ENCODE measurements around the gene CD59.
"Not testable (repeated sequence)": the region's sequence is repeated elsewhere in the genome, so short reads cannot be mapped to it uniquely, and the experiment has no call there.

CD59 gene

DNA sequence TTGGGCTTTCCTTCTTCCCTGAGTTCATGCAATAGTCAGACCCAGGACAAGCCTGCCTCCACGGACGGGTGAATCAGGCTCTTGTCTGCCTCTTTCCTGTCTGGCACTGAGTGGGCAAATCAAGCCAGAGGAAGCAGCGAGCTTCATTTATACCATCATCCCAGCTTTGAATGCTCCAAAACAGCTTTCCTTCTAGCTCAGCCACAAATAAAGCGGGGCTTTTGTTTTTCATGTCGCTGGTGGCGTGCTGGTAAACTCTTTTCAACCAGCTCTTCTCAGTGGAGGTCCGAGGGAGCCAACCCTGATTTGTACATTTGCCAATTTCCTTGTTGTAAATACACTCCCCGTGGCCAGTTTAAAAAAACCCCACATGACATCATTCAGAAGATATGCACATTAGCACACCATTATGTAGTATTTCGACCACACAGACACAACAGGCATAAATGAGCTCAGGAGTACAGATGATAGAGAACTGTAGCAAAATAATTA, 44.2 kb downstream of the CD59 start:
- no peak for DNase-seq

DNA sequence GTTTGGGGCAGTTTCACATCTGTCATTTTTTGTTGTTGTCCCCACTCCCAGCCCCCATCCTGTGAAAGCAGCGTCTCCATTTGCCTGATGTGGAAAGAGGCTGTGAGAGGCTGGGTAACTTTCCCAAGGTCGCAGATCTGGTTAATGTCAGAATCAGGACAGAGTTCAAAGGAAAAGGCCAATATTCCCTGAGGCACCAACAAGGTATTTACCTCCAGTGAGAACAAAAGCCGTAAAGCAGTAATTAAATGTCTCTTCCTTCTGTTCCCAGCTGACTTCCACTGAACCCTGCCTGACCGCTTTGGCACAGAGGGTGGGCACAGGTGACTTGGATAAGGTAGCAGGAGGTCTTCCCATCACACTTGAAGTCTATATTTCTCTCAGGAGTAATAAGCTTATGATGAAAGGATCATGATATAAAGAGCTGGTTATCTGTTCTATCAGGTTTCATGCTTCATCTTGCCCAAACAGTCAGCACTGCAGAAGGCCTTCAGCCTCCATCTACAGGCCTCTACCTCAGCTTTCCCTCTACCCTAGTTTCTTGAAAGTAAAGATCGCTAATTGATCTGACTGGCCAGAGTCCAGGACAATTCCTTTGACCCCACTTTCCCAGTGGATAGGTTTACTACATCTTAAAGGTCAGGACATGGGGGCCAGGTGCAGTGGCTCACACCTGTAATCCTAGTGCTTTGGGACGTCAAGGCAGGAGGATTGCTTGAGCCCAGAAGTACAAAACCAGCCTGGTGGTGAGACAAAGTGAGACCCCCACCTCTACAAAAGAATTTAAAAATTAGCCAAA, 45.0 kb downstream of the CD59 start:
- DNase-seq = no peak

DNA sequence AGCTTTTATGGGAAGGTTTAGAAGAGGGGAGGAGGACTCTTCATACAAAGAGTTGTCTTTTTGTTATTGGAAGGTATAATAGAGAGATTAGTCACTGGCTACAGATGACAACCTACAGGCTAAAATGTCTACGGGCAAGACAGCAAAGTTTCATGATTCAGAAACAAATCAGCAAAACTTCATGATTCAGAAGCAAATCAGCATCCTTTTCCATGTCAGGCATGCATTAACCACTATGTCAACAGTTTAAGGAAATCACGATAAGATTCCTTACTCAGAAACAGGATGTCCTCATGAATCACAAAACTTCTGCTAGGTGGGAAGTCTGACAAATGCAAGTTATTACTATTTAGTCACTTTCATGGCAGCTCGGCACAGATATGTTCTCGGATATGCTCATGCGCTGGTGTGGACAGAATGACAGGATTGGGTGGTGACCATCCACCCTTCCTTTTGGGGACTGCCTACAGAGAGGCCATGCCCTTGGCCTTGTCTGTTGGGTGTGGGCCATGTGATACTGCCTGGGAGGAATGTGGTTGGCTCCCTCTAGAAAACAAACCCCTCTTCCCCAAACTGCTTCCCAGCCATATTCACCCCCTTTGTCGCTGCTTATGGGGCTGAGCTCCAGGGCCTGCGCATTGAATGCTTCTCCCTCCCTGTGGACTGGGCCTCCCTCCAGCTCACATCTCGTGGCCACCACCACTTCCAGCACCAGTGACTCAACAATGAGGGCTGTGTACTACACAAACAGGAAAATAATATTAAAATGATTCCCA, 45.7 kb downstream of the CD59 start:
- no peak for DNase-seq

DNA sequence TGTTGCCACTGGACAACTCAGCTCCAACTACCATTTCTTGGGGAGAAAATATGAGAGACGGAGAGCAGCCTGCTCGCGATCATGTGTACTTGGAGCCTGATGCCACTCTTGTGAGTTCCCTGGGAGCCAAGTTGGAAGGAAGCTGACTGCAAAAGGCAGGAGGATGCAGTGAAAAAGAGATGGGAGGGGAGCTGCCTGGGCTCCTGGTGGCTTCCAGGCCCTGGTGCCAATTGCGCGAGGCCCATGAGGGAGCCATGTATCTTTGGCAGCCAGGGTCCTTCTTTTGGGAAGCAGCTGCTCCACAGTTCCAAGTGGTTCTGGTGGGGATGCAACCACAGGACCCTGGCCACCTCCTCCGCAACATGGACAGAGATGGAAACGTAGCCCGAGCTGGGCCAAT, 46.7 kb downstream of the CD59 start:
- no peak for DNase-seq

DNA sequence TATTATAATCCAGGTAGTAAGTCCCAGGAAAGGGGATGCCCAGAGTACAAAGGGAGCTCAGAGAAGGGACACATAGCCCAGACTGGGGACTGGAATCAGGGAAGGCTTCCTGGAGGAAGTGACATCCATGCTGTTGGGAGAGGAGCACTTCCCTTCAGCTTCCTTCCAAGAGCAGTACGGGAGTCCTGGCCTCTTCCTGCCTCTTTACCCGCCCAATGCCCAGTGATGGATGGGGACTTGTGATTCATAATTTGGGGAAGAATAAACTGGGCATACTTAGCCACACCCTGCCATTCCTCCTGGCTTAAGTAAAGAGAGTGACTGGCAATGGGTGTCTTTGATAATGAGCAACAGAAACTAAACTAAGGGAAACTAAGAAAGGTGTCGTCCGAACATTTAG, 47.1 kb downstream of the CD59 start:
- DNase-seq = no peak

DNA sequence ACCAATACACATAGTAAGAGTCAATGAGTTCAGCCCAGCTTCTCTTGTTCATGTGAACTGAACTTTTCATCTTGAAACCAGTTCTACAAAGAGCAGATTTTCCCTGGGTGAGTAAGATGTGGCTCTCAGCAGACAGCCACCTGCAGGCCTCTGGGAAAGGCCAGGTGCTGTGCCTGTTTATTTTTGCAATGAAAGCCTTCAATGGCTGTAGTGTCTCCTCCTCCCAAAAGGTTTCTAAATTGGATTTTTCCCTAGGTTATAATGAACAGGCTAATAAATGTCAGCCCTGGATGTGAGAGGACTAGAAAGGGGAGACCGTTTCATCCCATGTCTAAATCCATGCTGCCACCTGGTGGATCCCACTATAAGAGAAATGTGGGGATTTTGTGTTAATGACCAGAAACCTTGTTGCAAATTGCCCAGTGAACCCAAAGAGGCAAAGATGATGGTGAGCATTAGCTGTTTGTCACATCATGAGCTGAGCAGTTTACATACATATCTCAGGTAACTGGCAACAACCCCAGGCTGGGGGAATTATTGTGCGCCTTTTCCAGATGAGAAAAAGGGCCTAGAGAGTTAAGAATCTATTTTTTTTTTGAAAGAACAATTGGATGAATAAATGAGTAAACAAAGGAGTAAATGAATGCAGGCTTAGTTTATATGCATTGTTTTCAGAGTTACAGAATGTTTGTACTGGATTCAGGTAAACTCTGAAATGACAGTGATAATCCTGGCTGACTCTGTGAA, 48.3 kb downstream of the CD59 start:
- DNase-seq = no peak

DNA sequence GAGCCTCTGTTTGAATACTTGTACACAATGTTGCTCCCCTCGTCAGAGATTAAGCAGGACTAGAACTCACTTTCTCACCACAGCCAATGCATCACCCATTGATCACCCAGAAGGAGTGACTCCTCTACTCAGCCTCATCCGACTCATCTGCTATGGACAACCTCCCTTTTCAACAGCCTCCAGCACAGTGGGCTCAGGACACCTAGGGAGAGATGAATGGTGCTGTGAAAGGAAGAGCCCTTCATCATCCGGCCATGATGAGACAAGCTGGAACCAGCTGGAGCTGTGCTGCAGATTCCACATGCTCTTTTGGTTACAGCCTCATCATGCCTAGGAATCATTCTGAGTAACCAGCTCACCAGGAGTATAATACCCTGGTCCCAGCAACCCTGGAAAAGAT, 51.1 kb downstream of the CD59 start:
- DNase-seq = no peak

DNA sequence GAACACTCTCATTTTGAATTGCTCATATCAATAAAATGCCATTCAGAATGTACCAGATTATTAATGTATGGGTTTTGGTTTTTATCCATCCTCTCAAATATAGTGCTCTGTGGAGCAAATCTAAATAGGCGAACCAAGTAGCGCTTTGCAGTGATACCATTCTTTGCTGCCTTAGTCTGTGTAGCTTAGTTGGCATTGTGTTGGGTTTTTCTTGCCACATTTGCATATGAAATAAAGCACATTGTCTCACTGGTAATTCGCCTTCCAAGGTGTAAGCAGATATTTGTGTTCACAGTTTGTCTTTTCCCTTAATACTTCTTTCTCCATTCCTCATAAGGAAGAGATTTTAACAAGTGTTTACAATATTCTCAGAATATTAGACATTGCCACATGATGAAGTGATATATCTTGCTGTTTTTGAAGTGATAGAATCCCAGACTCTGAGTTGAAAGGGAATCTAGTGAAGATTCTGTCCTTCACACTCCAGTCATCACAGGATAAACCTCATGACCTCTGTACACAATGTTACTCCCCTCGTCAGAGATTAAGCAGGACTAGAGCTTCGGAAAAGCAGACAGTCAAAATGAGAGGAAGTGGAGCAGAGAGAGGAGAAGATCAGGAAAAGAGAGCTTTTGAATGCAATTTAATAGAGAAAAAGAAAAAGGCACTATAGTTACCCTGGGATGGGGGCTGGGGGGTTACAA, 52.1 kb downstream of the CD59 start:
- DNase-seq = no peak

DNA sequence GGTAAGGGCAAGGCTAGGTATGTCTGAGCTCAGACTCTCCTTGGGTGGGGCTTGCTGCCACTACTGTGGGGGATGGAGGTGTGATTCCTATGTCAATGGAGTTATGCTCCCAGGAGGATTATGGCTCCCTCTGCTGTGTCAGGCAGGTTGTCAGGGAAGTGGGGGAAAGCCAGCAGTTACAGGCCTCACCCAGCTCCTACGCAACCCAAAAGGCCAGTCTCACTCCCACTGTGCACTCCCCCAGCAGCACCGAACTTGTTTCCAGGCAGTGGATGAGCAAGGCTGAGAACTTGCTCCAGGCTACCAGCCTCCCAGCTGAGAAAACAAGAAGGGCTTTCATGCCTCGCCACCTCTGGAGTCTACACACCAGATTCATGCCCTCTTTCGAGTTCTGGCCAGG, 53.8 kb downstream of the CD59 start:
- DNase-seq = no peak

DNA sequence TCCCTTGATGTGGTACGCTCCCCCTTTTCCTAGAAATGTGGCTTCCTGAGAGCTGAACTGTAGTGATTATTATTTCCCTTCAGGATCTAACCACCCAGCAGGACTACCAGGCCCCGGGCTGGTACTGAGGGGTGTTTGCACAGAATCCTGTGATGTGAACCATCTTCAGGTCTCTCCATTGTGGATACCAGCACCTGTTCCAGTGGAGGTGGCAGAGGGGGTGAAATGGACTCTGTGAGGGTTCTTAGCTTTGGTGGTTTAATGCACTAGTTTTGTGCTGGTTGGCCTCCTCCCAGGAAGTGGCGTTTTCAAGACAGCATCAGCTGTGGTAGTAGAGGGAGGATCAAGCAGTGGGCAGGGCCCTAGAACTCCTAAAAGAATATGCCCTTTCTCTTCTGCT, 54.2 kb downstream of the CD59 start:
- no peak for DNase-seq

DNA sequence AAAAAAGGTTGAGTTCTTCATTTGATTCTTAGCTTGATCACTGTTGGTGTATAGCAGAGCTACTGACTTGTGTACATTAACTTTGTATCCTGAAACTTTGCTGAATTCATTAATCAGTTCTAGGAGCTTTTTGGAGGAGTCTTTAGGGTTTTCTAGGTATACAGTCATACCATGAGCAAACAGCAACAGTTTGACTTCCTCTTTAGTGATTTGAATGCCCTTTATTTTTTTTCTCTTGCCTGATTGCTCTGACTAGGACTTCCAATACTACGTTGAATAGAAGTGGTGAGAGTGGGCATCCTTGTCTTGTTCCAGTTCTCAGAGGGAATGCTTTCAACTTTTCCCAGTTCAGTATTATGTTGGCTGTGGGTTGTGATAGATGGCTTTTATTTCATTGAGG, 57.6 kb downstream of the CD59 start:
- DNase-seq = not testable (repeated sequence)

DNA sequence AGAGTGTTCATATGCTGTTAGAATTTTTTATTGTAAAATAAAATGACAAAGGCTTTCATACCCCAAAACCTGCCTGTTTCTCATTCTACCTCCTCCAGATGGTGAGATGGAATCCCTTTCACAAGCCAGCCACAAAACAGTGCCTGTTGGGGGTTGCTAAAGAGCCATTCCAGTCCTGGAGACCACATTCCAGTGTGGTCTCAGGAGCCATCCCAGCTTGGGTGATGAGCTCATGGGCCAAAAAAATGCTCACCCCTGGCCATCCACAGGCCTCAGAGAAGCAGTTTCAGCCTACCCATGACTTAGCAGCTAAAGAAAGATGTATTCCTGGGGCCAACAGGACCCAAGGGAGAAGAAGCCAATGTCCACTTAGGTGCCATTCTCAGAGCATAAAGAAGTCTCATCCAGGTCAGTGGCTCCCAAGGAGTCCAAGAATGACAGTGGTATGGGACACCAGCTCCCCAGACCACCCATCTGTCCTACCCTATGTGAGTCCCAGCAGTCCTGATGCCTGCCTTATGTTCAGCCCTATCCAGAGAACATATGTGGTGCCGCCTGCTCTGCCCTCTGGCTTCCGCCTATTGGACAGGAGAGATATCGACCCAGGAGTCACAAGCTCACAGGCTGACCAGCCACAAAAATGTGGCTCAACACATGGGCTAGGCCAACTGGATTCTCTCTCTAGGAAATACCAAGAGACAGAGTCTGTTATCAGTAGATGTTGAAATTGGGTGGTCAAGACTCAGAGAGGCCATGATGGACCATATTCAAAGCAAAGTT, 62.0 kb downstream of the CD59 start:
- no peak for DNase-seq

DNA sequence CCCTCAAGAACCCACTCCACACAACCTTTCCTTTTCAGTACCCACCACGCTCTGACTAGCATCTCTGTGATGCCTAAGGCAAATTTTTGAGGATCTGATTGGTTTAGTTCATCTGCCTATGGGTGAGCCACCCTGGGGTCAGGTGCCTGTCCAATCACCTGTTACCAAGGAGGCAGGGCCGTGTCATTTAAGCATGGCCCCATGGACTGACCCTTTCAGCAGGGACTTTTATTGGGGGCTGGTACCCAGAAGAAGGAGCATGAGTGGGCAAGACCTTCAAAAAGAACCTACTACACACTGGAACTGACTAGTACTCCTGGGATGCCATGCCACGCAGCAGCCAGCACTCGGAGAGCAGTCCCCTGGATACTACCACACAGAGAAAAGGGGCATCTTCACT, 64.0 kb downstream of the CD59 start:
- no peak for DNase-seq

DNA sequence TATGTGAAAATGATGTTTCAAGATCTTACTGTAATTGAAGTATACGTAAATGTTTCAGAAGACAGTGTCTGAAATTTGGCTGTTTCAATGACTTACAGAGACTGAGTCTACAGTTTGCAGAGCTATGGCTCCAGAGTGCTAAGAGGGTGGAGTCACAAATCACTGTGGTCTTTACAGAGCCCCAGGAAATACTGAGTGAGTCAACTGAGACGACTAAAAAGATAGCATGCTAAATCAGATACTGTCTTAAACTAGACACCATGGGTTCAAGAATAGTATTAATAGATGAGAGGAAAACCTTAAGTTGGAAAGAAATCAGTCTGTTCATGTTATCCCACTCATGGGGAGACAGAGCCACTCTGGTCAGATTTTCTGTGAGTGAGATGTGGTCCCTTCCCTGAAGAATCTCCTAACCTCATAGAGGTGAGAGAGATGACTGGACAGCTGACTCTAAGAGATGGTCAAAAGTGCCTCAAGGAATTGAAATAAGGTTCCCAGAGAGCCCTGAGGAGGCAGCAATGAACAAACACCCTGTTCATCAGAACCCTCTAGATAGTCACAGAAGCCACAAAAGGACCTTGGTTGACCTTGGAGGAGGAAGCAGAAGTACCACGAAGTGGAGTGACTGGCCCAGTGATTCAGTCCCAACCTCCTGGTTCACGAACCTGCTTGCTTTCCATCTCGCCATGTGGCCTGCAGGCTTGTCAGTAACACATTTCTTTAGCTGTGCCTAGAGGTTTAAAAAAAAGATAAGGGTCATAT, 65.8 kb downstream of the CD59 start:
- DNase-seq = no peak

DNA sequence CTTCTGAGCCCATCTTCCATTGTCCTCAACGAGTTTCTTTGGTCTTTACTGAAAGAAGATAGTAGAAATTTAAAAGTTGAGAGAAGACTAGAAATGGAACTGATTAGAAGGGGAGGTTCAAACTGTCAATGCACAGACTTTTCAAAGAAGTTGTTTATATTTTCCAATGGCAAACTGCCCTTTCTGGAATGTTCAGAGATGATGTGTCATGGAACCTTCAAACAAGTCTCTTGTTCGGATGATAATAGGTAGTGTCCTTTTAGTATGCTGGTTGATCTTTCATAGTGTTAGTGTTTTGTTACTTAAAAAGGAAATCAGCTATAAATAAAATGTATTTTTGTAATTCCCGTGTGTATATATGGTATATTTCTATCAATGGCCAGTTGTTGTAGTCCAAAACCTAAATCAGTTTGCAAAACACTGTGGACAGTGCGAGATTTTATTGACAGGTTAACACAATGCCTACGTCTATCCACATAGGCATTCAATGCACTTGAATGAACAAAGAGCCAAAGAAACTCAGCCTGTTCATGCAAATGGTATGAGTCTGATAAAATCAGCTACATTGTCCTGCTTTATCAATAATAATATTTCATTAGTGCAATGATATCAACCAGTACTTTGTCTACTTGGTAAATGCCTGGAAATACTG, 66.5 kb downstream of the CD59 start:
- no peak for DNase-seq

DNA sequence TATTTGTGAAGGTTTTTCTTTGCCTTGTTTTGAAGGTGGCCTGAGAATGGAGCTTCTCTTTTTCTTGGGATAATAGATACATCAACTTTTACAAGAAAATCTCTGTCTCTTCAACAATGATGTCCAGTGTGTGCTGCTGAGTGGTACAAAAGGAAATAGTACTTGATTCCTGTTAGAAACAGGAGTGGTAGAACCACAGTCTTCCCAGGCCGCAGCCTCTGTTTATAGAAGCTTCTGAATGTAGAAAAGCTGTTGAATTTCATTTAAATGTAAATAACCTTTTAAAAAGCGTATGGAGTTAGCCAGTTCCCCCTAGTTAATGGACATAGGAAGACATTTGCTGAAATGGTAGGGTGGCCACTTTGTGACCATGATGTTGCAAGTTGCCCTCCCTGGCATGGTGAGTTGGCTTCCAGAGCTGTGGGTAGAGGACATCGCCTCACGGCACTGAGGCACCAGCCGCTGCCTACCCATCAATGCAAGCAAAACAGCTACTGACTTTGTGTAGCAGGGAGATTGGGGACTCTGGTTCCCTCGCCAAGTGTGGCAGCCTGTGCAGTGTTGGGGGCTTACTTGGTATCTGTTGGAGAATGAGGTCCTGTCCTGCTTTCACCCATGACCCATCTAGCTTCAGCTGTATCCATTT, 67.1 kb downstream of the CD59 start:
- DNase-seq = no peak

DNA sequence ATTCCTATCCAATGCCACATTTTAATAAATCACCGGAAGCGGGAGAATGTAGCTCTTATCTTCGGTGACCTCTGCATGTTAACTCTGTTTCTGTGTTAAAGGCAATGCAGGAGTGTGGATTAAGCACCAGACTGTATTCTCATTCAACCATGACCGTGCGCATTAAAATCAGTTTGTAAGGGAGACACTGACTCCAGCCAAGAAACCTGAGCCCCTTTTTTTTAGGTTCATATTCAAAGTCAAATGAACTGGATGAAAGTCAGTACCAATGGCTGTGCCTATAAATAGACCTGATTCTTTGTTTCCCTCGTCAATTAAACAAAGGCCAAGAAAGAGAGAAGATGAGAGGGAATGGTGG, 67.8 kb downstream of the CD59 start:
- no peak for DNase-seq

DNA sequence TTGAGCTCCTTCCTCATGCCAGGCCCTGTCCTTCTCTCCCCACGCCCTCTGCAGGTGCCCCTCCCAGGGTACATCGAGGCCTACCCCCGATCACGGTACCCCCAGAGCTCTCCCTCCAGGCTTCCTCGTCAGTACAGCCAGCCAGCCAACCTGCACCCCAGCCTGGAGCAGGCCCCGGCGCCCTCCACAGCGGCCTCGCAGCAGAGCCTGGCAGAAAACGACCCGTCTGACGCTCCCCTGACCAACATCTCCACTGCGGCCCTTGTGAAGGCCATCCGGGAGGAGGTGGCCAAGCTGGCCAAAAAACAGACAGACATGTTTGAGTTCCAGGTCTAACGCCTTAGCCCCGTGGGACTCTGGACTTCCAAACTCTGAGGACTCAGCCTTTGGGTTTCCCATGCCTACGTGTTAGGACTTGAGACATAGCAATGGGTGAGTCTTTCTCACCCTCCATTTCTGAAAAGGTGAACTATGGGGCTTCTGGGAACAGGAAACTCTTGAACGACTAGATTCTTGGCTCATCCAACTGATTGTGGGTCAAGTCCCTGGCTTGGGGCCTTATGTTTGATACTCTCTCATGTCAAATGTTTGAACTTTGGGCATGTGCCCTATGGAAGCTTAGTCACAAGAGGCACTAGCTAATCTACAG, 68.3 kb downstream of the CD59 start:
- DNase-seq = no peak

DNA sequence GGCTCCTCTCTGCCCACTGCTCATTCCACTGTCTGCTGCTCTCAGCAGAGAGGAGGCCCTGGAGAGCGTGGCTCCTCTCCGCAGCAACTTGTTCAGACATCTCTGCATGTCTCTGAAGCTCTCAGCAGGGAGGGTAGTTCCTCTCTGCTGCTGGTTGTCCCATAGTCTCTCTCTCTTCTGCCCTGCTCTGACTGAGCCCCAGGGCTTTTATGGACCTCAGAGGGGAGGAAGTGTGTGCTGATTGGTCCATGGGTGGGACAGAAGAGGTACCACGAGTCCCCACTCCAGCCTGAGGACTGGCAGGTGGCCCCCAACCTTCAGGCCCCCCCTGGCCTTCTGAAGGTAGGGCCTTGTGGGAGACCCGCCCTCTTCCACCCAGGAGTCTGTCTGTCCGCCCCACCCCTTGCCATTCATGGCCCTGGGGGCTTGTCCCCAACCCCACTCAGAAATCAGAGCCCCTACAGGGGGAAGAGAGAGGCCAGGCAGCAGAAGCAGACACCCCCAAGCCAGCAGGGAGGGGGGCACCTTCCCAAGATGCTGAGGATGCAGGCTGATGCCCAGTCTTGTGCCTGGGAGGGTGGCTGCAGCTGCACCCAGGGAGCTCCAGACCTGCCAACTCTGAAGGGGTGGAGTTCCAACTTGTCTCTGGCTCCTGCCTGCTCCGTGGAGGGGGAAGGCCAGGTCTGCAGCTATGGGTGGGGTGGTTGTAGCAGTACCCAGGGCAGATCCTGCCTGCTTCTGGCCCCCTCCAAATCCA, 70.7 kb downstream of the CD59 start:
- DNase-seq = no peak
